IMR-90 (cell line): ENCODE data around the gene C3orf22. TPM values are rescaled to one million over a fixed set of nuclear protein-coding genes. Genes with fewer than 3 reads are reported as not detected.

ENCODE experiments used
- ATAC-seq: fragments of 200-7000 bp; cut with Tn5 transposase; 2 replicates; pipeline ENCODE4 v1.9.1; 2020; ENCODE audit warnings: low read depth, mild to moderate bottlenecking, moderate library complexity
- BruUV-seq: library from RNA; stranded (reverse); fragments of 400-500 nt; replicated peaks from 2 replicates; lab custom pipeline; 2021; lab: Mats Ljungman, UMichigan
- CTCF ChIA-PET: fragments of 300-600 bp; formaldehyde crosslinking; extraction: SDS; loops from one replicate; lab custom pipeline; 2021; ENCODE audit warnings: antibody characterized with exemption; lab: Yijun Ruan, JAX
- POLR2A ChIA-PET: fragments of 300-600 bp; sonication (Branson Sonifier 250); formaldehyde crosslinking; loops from one replicate; lab custom pipeline; 2022; ENCODE audit warnings: antibody characterized with exemption; ENCODE audit not compliant: unreplicated experiment; lab: Charles Lee
- DNase-seq: peaks from one replicate; pipeline ENCODE4 v3.0.0; 2013
- H2AFZ ChIP-seq: replicated peaks from 2 replicates; pipeline ENCODE3; 2013; ENCODE audit warnings: low read length, mild to moderate bottlenecking; ENCODE audit not compliant: poor library complexity
- H2AK5ac ChIP-seq: 2 replicates; pipeline ENCODE4 v1.6.1; 2013; ENCODE audit warnings: low read depth, low read length, inconsistent platforms
- H2AK9ac ChIP-seq: replicated peaks from 2 replicates; pipeline ENCODE3; 2013; ENCODE audit warnings: mild to moderate bottlenecking, low read depth, low read length, moderate library complexity; ENCODE audit not compliant: poor library complexity
- H2BK120ac ChIP-seq: 2 replicates; pipeline ENCODE4 v1.6.1; 2013; ENCODE audit warnings: low read depth, low read length, inconsistent platforms
- H2BK15ac ChIP-seq: 3 replicates; pipeline ENCODE4 v1.6.1; 2013; ENCODE audit warnings: low read depth, low read length, inconsistent platforms
- H2BK20ac ChIP-seq: 2 replicates; pipeline ENCODE4 v1.6.1; 2013; ENCODE audit warnings: low read depth, mild to moderate bottlenecking, inconsistent platforms, low read length, moderate library complexity
- H2BK5ac ChIP-seq: 2 replicates; pipeline ENCODE4 v1.6.1; 2013; ENCODE audit warnings: mild to moderate bottlenecking, low read depth, low read length, inconsistent platforms; ENCODE audit not compliant: poor library complexity, severe bottlenecking
- H3K14ac ChIP-seq: replicated peaks from 2 replicates; pipeline ENCODE4 v1.6.1; 2013; ENCODE audit warnings: low read depth, low read length, inconsistent platforms
- H3K18ac ChIP-seq: 2 replicates; pipeline ENCODE4 v1.6.1; 2013; ENCODE audit warnings: low read depth, low read length, control low read depth
- H3K23ac ChIP-seq: 2 replicates; pipeline ENCODE4 v1.6.1; 2013; ENCODE audit warnings: low read depth, low read length, inconsistent platforms
- H3K27ac ChIP-seq: 2 replicates; pipeline ENCODE4 v1.5.1; 2013; ENCODE audit warnings: mild to moderate bottlenecking, control low read depth, low read length; ENCODE audit not compliant: insufficient read depth
- H3K27me3 ChIP-seq: 2 replicates; pipeline ENCODE4 v1.6.1; 2013; ENCODE audit warnings: low read length; ENCODE audit not compliant: control insufficient read depth, insufficient read depth
- H3K36me3 ChIP-seq: 2 replicates; pipeline ENCODE4 v1.6.1; 2013; ENCODE audit warnings: low read length, mixed read lengths; ENCODE audit not compliant: control insufficient read depth, insufficient read depth
- H3K4ac ChIP-seq: 2 replicates; pipeline ENCODE4 v1.6.1; 2013; ENCODE audit warnings: low read depth, low read length, inconsistent platforms
- H3K4me1 ChIP-seq: 2 replicates; pipeline ENCODE4 v1.6.1; 2013; ENCODE audit warnings: low read length, mixed read lengths; ENCODE audit not compliant: control insufficient read depth, insufficient read depth
- H3K4me2 ChIP-seq: 2 replicates; pipeline ENCODE4 v1.6.1; 2013; ENCODE audit warnings: low read depth, mild to moderate bottlenecking, control low read depth, low read length, moderate library complexity
- H3K4me3 ChIP-seq: 2 replicates; pipeline ENCODE4 v1.5.1; 2013; ENCODE audit warnings: low read depth, mild to moderate bottlenecking, control low read depth, low read length, moderate library complexity; ENCODE audit not compliant: insufficient read depth
- H3K56ac ChIP-seq: 2 replicates; pipeline ENCODE4 v1.6.1; 2013; ENCODE audit warnings: low read length, inconsistent platforms; ENCODE audit not compliant: insufficient read depth; ENCODE audit errors: extremely low read depth
- H3K79me1 ChIP-seq, 2 experiments: 2 replicates each; pipeline ENCODE4 v1.6.1; 2013; ENCODE audit warnings: low read length in 2 of 2, inconsistent platforms in 1 of 2, low read depth in 1 of 2
- H3K9ac ChIP-seq: 2 replicates; pipeline ENCODE4 v1.6.1; 2013; ENCODE audit warnings: low read depth, low read length, control low read depth
- H3K9me1 ChIP-seq: 2 replicates; pipeline ENCODE4 v1.6.1; 2013; ENCODE audit warnings: low read length, inconsistent platforms; ENCODE audit not compliant: insufficient read depth
- H3K9me3 ChIP-seq: 2 replicates; pipeline ENCODE4 v1.6.1; 2013; ENCODE audit warnings: low read length; ENCODE audit not compliant: control insufficient read depth, insufficient read depth
- H4K20me1 ChIP-seq: 2 replicates; pipeline ENCODE4 v1.6.1; 2013; ENCODE audit warnings: low read length, inconsistent platforms; ENCODE audit not compliant: insufficient read depth
- H4K5ac ChIP-seq: 2 replicates; pipeline ENCODE4 v1.6.1; 2013; ENCODE audit warnings: mild to moderate bottlenecking, low read depth, low read length, control low read depth
- H4K8ac ChIP-seq, 2 experiments: 2 replicates each; pipeline ENCODE4 v1.6.1; 2013; ENCODE audit warnings: low read depth in 2 of 2, low read length in 2 of 2, control low read depth in 1 of 2, inconsistent platforms in 1 of 2
- H4K91ac ChIP-seq: 2 replicates; pipeline ENCODE4 v1.6.1; 2013; ENCODE audit warnings: low read depth, low read length, inconsistent platforms; ENCODE audit not compliant: insufficient read depth
- BHLHE40 ChIP-seq: fragments of 150-350 bp; IDR thresholded peaks from 2 replicates; pipeline ENCODE4 v1.6.1; 2016; ENCODE audit warnings: mild to moderate bottlenecking, low read depth, low read length
- CEBPB ChIP-seq: IDR thresholded peaks from 2 replicates; pipeline ENCODE4 v1.6.1; 2012; ENCODE audit warnings: low read depth, low read length, improper control_type of control experiment
- CHD1 ChIP-seq: IDR thresholded peaks from 2 replicates; pipeline ENCODE4 v1.6.1; 2012; ENCODE audit warnings: low read depth, low read length, improper control_type of control experiment
- FOS ChIP-seq: fragments of 150-350 bp; IDR thresholded peaks from 2 replicates; pipeline ENCODE4 v1.6.1; 2016; ENCODE audit warnings: low read depth, low read length
- MAZ ChIP-seq: IDR thresholded peaks from 2 replicates; pipeline ENCODE4 v1.6.1; 2012; ENCODE audit warnings: low read depth, mild to moderate bottlenecking, low read length, improper control_type of control experiment, moderate library complexity, borderline replicate concordance
- MXI1 ChIP-seq: IDR thresholded peaks from 2 replicates; pipeline ENCODE4 v1.6.1; 2012; ENCODE audit warnings: low read depth, mild to moderate bottlenecking, low read length, moderate library complexity, borderline replicate concordance
- NFE2L2 ChIP-seq: fragments of 150-350 bp; IDR thresholded peaks from 2 replicates; pipeline ENCODE4 v1.6.1; 2016; ENCODE audit warnings: low read depth, mild to moderate bottlenecking, low read length
- POLR2A ChIP-seq: IDR thresholded peaks from 2 replicates; pipeline ENCODE4 v1.6.1; 2012; ENCODE audit warnings: mild to moderate bottlenecking, low read depth, low read length
- RAD21 ChIP-seq: IDR thresholded peaks from 2 replicates; pipeline ENCODE4 v1.6.1; 2012; ENCODE audit warnings: low read length, improper control_type of control experiment
- RCOR1 ChIP-seq: IDR thresholded peaks from 2 replicates; pipeline ENCODE4 v1.6.1; 2012; ENCODE audit warnings: mild to moderate bottlenecking, low read length, improper control_type of control experiment; ENCODE audit not compliant: insufficient replicate concordance
- RFX5 ChIP-seq: IDR thresholded peaks from 2 replicates; pipeline ENCODE4 v1.8.0; 2012; ENCODE audit warnings: low read depth, mild to moderate bottlenecking, low read length, moderate library complexity
- SMC3 ChIP-seq: fragments of 150-350 bp; IDR thresholded peaks from 2 replicates; pipeline ENCODE4 v1.6.1; 2016; ENCODE audit warnings: low read depth, mild to moderate bottlenecking, antibody characterized with exemption, low read length, moderate library complexity
- WGBS, 2 experiments: methylation state at CpG; one replicate each; pipeline versions ENCODE4 v1.1.5 to v1.1.7; 2013; ENCODE audit warnings: missing lambda C conversion rate in 2 of 2; ENCODE audit not compliant: insufficient read length in 1 of 2; ENCODE audit errors: extremely low coverage in 2 of 2; 5-methylcytosine and 5-hydroxymethylcytosine counted together
- dilution Hi-C: fragments of 300-500 bp; cut with HindIII; formaldehyde crosslinking; loops from one replicate; pipeline ENCODE4 v1.14.3; 2018; ENCODE audit warnings: low sequenced_read_pairs; ENCODE audit not compliant: unreplicated experiment
- in situ Hi-C: fragments of 300-500 bp; cut with MboI; formaldehyde crosslinking; loops from 3 replicates; pipeline ENCODE4 v1.14.3; 2019; ENCODE audit warnings: low sequenced_read_pairs, inconsistent platforms, mixed read lengths
- intact Hi-C: fragments of 100-400 bp; cut with micrococcal nuclease; formaldehyde crosslinking; loops from 2 replicates; pipeline ENCODE4 v1.10.0; 2022
- polyA plus RNA-seq, 3 experiments: library from polyadenylated mRNA; depleted of rRNA; stranded (reverse); fragments of >200 nt; gene quantifications; 2 replicates each; pipeline ENCODE4 v1.2.3, GENCODE V29; 2012; ENCODE audit warnings: low replicate concordance in 1 of 3
- total RNA-seq: library from RNA; depleted of rRNA; stranded (reverse); fragments of >200 nt; gene quantifications from 2 replicates; pipeline ENCODE4 v1.2.3, GENCODE V29; 2012
- TF ChIP-seq, protein P1 (sequence below): fragments of 150-350 bp; IDR thresholded peaks from 2 replicates; pipeline ENCODE4 v1.6.1; 2017; ENCODE audit warnings: mild to moderate bottlenecking, antibody characterized with exemption, low read length, low read depth
- TF ChIP-seq, protein P2 (sequence below): conservative IDR thresholded peaks from 2 replicates; pipeline ENCODE4 v1.5.1; 2012; ENCODE audit warnings: mild to moderate bottlenecking, low read depth, low read length, improper control_type of control experiment
- TF ChIP-seq, protein P3 (sequence below): fragments of 150-350 bp; IDR thresholded peaks from 2 replicates; pipeline ENCODE4 v1.6.1; 2016; ENCODE audit warnings: low read depth, mild to moderate bottlenecking, low read length, moderate library complexity, borderline replicate concordance

C3orf22 gene
- total and polyA plus RNA-seq, 2 of the 4 experiments (the other 2 are of a cell fraction), result not detected

DNA sequence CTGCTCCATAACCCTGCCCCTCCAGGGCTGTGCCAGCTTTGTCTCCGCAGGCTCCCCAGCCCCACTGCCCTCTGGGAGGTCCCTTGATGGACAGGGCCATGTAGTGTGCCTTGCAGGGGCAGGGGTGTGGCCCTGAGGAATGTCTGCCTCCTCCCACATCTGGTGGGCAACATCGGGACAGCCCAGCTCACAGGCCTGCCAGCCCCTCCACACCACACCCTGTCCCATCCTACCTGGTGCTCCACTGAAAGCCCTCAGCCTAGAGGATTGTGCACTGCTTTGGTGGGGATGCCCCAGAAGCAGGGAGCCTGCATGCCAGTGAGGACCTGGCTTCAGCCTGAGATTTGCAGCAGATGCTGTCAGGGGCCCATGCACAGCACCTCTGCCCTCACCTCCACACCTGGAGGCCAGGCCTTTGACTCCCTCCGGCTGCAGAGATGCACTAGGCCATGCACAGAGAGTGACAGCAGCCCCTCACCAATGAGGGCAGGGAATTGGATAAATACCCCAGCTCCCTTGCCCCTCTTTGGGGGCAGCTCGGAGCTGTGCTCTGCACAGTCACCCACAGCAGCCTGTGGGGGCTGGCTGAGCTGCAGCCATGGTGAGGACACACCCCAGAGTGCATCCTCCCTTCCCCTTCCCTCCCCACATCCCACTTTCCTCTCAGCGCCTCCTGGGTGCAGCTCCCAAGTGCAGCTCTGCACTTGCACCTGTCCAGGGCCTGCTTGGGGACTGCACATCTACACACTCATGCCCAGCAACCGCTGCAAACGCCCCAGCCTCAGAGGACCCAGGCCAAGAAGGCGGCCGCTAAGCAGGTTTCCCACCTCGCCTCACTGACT lies 2.7 kb downstream of the C3orf22 start:
- intact Hi-C loops, result no loop called here
- in situ Hi-C loops, result no loop called here
- Histone ChIP-seq H3K23ac (no peak overlapping the region), H3K9ac (no peak overlapping the region), H2AFZ (no peak overlapping the region), H2BK15ac (no peak overlapping the region), H3K18ac (no peak overlapping the region), H3K27ac (no peak overlapping the region), H3K4me2 (no peak overlapping the region), H3K14ac (no peak overlapping the region), H4K91ac (no peak overlapping the region), H2BK20ac (no peak overlapping the region), H3K9me1 (no peaks in the 10 kb centered on the region), H3K4me1 (no peaks in the 10 kb centered on the region), H2AK5ac (no peak overlapping the region), H3K79me1 (no peaks in the 10 kb centered on the region), H3K27me3 (peaks cover 17% of the 10 kb centered on the region; the same call in 1 of the 2 replicates), H4K8ac (no peak overlapping the region), H3K36me3 (no peaks in the 10 kb centered on the region), H3K4ac (no peak overlapping the region), H2AK9ac (no peak overlapping the region), H4K20me1 (no peaks in the 10 kb centered on the region), H2BK5ac (no peak overlapping the region), H4K5ac (no peak overlapping the region), H2BK120ac (no peak overlapping the region), H3K9me3 (no peaks in the 10 kb centered on the region), H3K56ac (no peak overlapping the region), H3K4me3 (no peak overlapping the region)
- ChIA-PET CTCF (interaction anchor here (0.9 kb wide), 1 partner anchor 900 kb away, joined by 3 read pairs; no protein-coding TSS in a partner anchor), POLR2A (no interaction called here)
- ATAC-seq (no peak), DNase-seq (no peak)
- TF ChIP-seq CEBPB (no peak), RAD21 (no peak), RFX5 (no peak), SMC3 (no peak), FOS (no peak), NFE2L2 (no peak), BHLHE40 (no peak), RCOR1 (no peak), POLR2A (no peak), CHD1 (no peak), MAZ (no peak), MXI1 (no peak)
- TF ChIP-seq, protein P1, sequence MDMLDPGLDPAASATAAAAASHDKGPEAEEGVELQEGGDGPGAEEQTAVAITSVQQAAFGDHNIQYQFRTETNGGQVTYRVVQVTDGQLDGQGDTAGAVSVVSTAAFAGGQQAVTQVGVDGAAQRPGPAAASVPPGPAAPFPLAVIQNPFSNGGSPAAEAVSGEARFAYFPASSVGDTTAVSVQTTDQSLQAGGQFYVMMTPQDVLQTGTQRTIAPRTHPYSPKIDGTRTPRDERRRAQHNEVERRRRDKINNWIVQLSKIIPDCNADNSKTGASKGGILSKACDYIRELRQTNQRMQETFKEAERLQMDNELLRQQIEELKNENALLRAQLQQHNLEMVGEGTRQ, result no peak
- TF ChIP-seq, protein P2, sequence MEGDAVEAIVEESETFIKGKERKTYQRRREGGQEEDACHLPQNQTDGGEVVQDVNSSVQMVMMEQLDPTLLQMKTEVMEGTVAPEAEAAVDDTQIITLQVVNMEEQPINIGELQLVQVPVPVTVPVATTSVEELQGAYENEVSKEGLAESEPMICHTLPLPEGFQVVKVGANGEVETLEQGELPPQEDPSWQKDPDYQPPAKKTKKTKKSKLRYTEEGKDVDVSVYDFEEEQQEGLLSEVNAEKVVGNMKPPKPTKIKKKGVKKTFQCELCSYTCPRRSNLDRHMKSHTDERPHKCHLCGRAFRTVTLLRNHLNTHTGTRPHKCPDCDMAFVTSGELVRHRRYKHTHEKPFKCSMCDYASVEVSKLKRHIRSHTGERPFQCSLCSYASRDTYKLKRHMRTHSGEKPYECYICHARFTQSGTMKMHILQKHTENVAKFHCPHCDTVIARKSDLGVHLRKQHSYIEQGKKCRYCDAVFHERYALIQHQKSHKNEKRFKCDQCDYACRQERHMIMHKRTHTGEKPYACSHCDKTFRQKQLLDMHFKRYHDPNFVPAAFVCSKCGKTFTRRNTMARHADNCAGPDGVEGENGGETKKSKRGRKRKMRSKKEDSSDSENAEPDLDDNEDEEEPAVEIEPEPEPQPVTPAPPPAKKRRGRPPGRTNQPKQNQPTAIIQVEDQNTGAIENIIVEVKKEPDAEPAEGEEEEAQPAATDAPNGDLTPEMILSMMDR, result no peak
- TF ChIP-seq, protein P3, sequence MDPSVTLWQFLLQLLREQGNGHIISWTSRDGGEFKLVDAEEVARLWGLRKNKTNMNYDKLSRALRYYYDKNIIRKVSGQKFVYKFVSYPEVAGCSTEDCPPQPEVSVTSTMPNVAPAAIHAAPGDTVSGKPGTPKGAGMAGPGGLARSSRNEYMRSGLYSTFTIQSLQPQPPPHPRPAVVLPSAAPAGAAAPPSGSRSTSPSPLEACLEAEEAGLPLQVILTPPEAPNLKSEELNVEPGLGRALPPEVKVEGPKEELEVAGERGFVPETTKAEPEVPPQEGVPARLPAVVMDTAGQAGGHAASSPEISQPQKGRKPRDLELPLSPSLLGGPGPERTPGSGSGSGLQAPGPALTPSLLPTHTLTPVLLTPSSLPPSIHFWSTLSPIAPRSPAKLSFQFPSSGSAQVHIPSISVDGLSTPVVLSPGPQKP, result no peak
- 62% methylated on average over 5 of the region's 10 CpGs; no CpG with 5 or more reads in 1 of the 2 experiments for WGBS, 2 experiments
- dilution Hi-C loops, result no loop called here
- BruUV-seq, result no TSS peak
